ENCODE data around the gene NLRP14.

NLRP14 gene

GRCh38 chr11:7028141-7028540 is 7.9 kb downstream of the NLRP14 start:
- no peak for DNase-seq (ENCODE audit: extremely low read depth, low read depth)
- no peak for TF ChIP-seq CTCF (IDR thresholded peaks at IDR 0.05; ENCODE audit: low read depth, low read length)

GRCh38 chr11:7030836-7031235 is 10.6 kb downstream of the NLRP14 start:
- TF ChIP-seq CTCF (IDR thresholded peaks at IDR 0.05; ENCODE audit: low read depth, low read length), result no peak
- DNase-seq (ENCODE audit: extremely low read depth, low read depth), result no peak

GRCh38 chr11:7031471-7031871 is 11.2 kb downstream of the NLRP14 start:
- TF ChIP-seq CTCF (IDR thresholded peaks at IDR 0.05; ENCODE audit: low read depth, low read length), result no peak
- no peak for DNase-seq (ENCODE audit: extremely low read depth, low read depth)

- DNase-seq (ENCODE audit: extremely low read depth, low read depth), result no peak
- no peak for TF ChIP-seq CTCF (IDR thresholded peaks at IDR 0.05; ENCODE audit: low read depth, low read length)
These were observed 12.4 kb downstream of the NLRP14 start for GRCh38 chr11:7032692-7033091.

GRCh38 chr11:7034019-7034418 is 13.7 kb downstream of the NLRP14 start:
- DNase-seq (ENCODE audit: extremely low read depth, low read depth), result no peak
- TF ChIP-seq CTCF (IDR thresholded peaks at IDR 0.05; ENCODE audit: low read depth, low read length), result no peak

- DNase-seq (ENCODE audit: extremely low read depth, low read depth), result peak; percentile 25
- TF ChIP-seq CTCF (IDR thresholded peaks at IDR 0.05; ENCODE audit: low read depth, low read length), result no peak
These were observed 26.3 kb downstream of the NLRP14 start for GRCh38 chr11:7046474-7047175.

- DNase-seq (ENCODE audit: extremely low read depth, low read depth), result no peak
- no peak for TF ChIP-seq CTCF (IDR thresholded peaks at IDR 0.05; ENCODE audit: low read depth, low read length)
These were observed 29.9 kb downstream of the NLRP14 start for GRCh38 chr11:7050191-7050590.

All from AG09319 (cell line).